ENCODE measurements around the gene MS4A15.

Gene MS4A15

GRCh38 chr11:60718524-60719316 is 37.9 kb upstream of the MS4A15 start:
- in situ Hi-C loops (cut with MboI; ENCODE audit: low sequenced_read_pairs, unreplicated experiment) = no loop called here
- no peak for DNase-seq (ENCODE audit: low spot score)
- no peak for TF ChIP-seq CTCF (IDR thresholded peaks at IDR 0.05; ENCODE audit: borderline replicate concordance, control extremely low read depth, extremely low read depth, insufficient read depth, missing control alignments)

- DNase-seq (ENCODE audit: low spot score) = no peak
- in situ Hi-C loops (cut with MboI; ENCODE audit: low sequenced_read_pairs, unreplicated experiment) = no loop called here
- TF ChIP-seq CTCF (IDR thresholded peaks at IDR 0.05; ENCODE audit: borderline replicate concordance, control extremely low read depth, extremely low read depth, insufficient read depth, missing control alignments) = no peak
Observed at GRCh38 chr11:60719391-60719790, 37.3 kb upstream of the MS4A15 start.

DNA sequence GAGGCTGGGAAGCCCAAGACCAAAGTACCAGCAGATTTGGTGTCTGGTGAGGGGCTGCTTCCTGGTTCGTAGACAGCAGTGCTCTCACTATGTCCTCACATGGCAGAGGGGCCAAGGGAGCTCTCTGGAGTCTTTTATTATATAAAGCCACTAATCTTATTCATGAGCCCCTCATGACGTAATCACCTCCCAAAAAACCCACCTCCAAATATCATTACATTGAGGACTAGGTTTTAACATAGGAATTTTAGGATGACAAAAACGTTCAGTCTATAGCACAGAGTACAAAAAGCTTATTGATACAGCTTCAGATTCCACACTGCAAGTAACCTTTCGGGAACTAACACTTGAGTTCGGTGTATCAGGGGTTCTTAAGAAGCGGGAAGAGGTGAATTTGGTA is 36.2 kb upstream of the MS4A15 start:
- in situ Hi-C loops (cut with MboI; ENCODE audit: low sequenced_read_pairs, unreplicated experiment) = no loop called here
- no peak for TF ChIP-seq CTCF (IDR thresholded peaks at IDR 0.05; ENCODE audit: borderline replicate concordance, control extremely low read depth, extremely low read depth, insufficient read depth, missing control alignments)
- no peak for DNase-seq (ENCODE audit: low spot score)

DNA sequence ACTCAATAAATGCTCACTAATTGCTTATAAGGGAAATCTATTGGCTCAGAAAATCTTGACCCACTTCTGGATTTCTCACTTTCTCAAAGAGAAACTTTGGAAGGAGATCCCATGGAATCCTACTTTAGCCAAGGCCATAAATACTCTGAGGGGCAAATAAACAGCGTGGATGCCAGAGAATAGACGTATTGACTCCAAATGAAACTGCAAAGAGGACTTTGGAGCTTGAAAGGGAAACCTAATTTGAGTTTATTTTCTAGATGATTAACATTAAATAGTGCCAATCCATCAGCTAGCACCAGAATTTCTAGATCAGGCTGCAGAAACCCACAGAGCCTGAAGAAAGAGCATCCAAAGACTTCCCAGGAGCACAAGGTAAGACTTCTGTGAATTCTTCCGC is 32.2 kb upstream of the MS4A15 start, which contains the start of gene MS4A18:
Gene MS4A18, plus strand, starts transcription at position 301 of the 400 bp plus-strand sequence.
- TF ChIP-seq CTCF (IDR thresholded peaks at IDR 0.05; ENCODE audit: borderline replicate concordance, control extremely low read depth, extremely low read depth, insufficient read depth, missing control alignments) = no peak
- in situ Hi-C loops (cut with MboI; ENCODE audit: low sequenced_read_pairs, unreplicated experiment) = no loop called here
- DNase-seq (ENCODE audit: low spot score) = no peak

GRCh38 chr11:60725592-60725991 is 31.1 kb upstream of the MS4A15 start:
- no peak for TF ChIP-seq CTCF (IDR thresholded peaks at IDR 0.05; ENCODE audit: borderline replicate concordance, control extremely low read depth, extremely low read depth, insufficient read depth, missing control alignments)
- DNase-seq (ENCODE audit: low spot score) = no peak
- in situ Hi-C loops (cut with MboI; ENCODE audit: low sequenced_read_pairs, unreplicated experiment) = no loop called here

- in situ Hi-C loops (cut with MboI; ENCODE audit: low sequenced_read_pairs, unreplicated experiment) = no loop called here
- TF ChIP-seq CTCF (IDR thresholded peaks at IDR 0.05; ENCODE audit: borderline replicate concordance, control extremely low read depth, extremely low read depth, insufficient read depth, missing control alignments) = no peak
- no peak for DNase-seq (ENCODE audit: low spot score)
Observed at GRCh38 chr11:60731586-60731985, 25.1 kb upstream of the MS4A15 start.
